PC-3 (cell line): Measurements from ENCODE around the gene NR2F2. TPM values are rescaled to one million over a fixed set of nuclear protein-coding genes. Genes with fewer than 3 reads are reported as not detected.

Experiments used
- ATAC-seq: fragments of 200-7000 bp; cut with Tn5 transposase; 2 replicates; pipeline ENCODE4 v1.9.1; 2020; ENCODE audit warnings: mild to moderate bottlenecking, moderate library complexity
- BruUV-seq: library from RNA; stranded (reverse); fragments of 400-500 nt; replicated peaks from 2 replicates; lab custom pipeline; 2021; lab: Mats Ljungman, UMichigan
- CTCF ChIA-PET: fragments of 300-600 bp; sonication (Branson Sonifier 250); formaldehyde crosslinking; loops from one replicate; lab custom pipeline; 2022; ENCODE audit warnings: antibody characterized with exemption; lab: Charles Lee
- POLR2A ChIA-PET: fragments of 300-600 bp; sonication (Branson Sonifier 250); formaldehyde crosslinking; loops from one replicate; lab custom pipeline; 2022; ENCODE audit warnings: antibody characterized with exemption; ENCODE audit not compliant: unreplicated experiment; lab: Charles Lee
- DNase-seq: peaks from one replicate; pipeline ENCODE4 v3.0.0-alpha.2; 2015
- H2AFZ ChIP-seq: fragments of 300-600 bp; sonication (generic); 2 replicates; pipeline ENCODE4 v1.6.0; 2016; ENCODE audit warnings: antibody characterized with exemption, low read length
- H3F3A ChIP-seq: fragments of 300-600 bp; sonication (generic); one replicate; pipeline ENCODE4 v1.6.0; 2017; ENCODE audit warnings: antibody characterized with exemption, low read length, control low read depth, mild to moderate bottlenecking; ENCODE audit not compliant: unreplicated experiment
- H3K27ac ChIP-seq: fragments of 300-600 bp; sonication (generic); 2 replicates; pipeline ENCODE4 v1.5.1; 2016; ENCODE audit warnings: mild to moderate bottlenecking, low read length
- H3K27me3 ChIP-seq: fragments of 300-600 bp; sonication (generic); 2 replicates; pipeline ENCODE4 v1.6.1; 2016; ENCODE audit warnings: low read length, mixed read lengths
- H3K36me3 ChIP-seq: fragments of 300-600 bp; sonication (generic); 2 replicates; pipeline ENCODE4 v1.6.1; 2016; ENCODE audit warnings: low read depth, mixed run types, low read length, mixed read lengths
- H3K4me1 ChIP-seq: fragments of 300-600 bp; sonication (generic); 2 replicates; pipeline ENCODE4 v1.5.1; 2016; ENCODE audit warnings: low read length; ENCODE audit not compliant: insufficient read depth
- H3K4me2 ChIP-seq: fragments of 300-600 bp; sonication (generic); 2 replicates; pipeline ENCODE4 v1.6.0; 2016; ENCODE audit warnings: low read length
- H3K4me3 ChIP-seq: fragments of 300-600 bp; sonication (generic); 2 replicates; pipeline ENCODE4 v1.5.1; 2016; ENCODE audit warnings: mild to moderate bottlenecking, low read length, mixed read lengths
- H3K79me2 ChIP-seq: fragments of 300-600 bp; sonication (generic); 2 replicates; pipeline ENCODE4 v1.6.1; 2017; ENCODE audit warnings: low read length, mixed read lengths
- H3K9ac ChIP-seq: fragments of 300-600 bp; sonication (generic); 2 replicates; pipeline ENCODE4 v1.6.0; 2016; ENCODE audit warnings: mild to moderate bottlenecking, low read length
- H3K9me2 ChIP-seq: fragments of 300-600 bp; sonication (generic); replicated peaks from 2 replicates; pipeline ENCODE4 v1.6.1; 2016; ENCODE audit warnings: mixed run types, low read length, mixed read lengths
- H3K9me3 ChIP-seq: fragments of 300-600 bp; sonication (generic); 2 replicates; pipeline ENCODE4 v1.6.1; 2016; ENCODE audit warnings: low read length, mixed read lengths
- H4K20me1 ChIP-seq: fragments of 300-600 bp; sonication (generic); 2 replicates; pipeline ENCODE4 v1.6.1; 2016; ENCODE audit warnings: low read length, mixed read lengths
- CTCF ChIP-seq: fragments of 300-600 bp; sonication (generic); conservative IDR thresholded peaks from 2 replicates; pipeline ENCODE4 v1.5.1; 2017; ENCODE audit warnings: antibody characterized with exemption, low read depth, mild to moderate bottlenecking, low read length
- EZH2 ChIP-seq: fragments of 300-600 bp; sonication (generic); IDR thresholded peaks from one replicate; pipeline ENCODE4 v1.6.1; 2017; ENCODE audit warnings: antibody characterized with exemption, mild to moderate bottlenecking, low read length; ENCODE audit not compliant: unreplicated experiment
- EZH2phosphoT487 ChIP-seq: fragments of 300-600 bp; sonication (generic); IDR thresholded peaks from 2 replicates; pipeline ENCODE4 v1.6.1; 2018; ENCODE audit warnings: mild to moderate bottlenecking, antibody characterized with exemption, low read length, borderline replicate concordance
- intact Hi-C: fragments of 100-400 bp; cut with micrococcal nuclease; formaldehyde crosslinking; loops from 2 replicates; pipeline ENCODE4 v1.9.0; 2023
- total RNA-seq: library from RNA; depleted of rRNA; stranded (reverse); fragments of >200 nt; gene quantifications from 2 replicates; pipeline ENCODE4 v1.2.3, GENCODE V29; 2014

NR2F2 gene
- total RNA-seq, 1 experiment from 2014 or later, result 19.6 TPM

- H3K4me3 ChIP-seq, result no peak overlapping the region
- ChIA-PET POLR2A (no interaction called here), CTCF (no interaction called here)
- H3K9ac ChIP-seq, result no peak overlapping the region
- H3K4me1 ChIP-seq, result no peaks in the 10 kb centered on the region
- no TSS peak for BruUV-seq
- H3K27ac ChIP-seq, result no peak overlapping the region
- no peaks in the 10 kb centered on the region for H3K36me3 ChIP-seq
- no peak overlapping the region for H2AFZ ChIP-seq
- H3K9me3 ChIP-seq, result no peaks in the 10 kb centered on the region
- H3F3A ChIP-seq, result no peaks in the 10 kb centered on the region
- no peaks in the 10 kb centered on the region for H3K79me2 ChIP-seq
- intact Hi-C loops, result no loop called here
- no peak overlapping the region for H3K4me2 ChIP-seq
- TF ChIP-seq EZH2phosphoT487, result no peak
- TF ChIP-seq CTCF, result no peak
- no peak for TF ChIP-seq EZH2
- H3K27me3 ChIP-seq, result no peaks in the 10 kb centered on the region
- ATAC-seq (no peak), DNase-seq (no peak)
- no peaks in the 10 kb centered on the region for H3K9me2 ChIP-seq
- no peaks in the 10 kb centered on the region for H4K20me1 ChIP-seq
Measured at GRCh38 chr15:96306321-96306720, 24.2 kb upstream of the NR2F2 start.

- Histone ChIP-seq H3K9me2 (no peaks in the 10 kb centered on the region), H3K4me3 (no peak overlapping the region), H3K9ac (no peak overlapping the region), H3K27ac (no peak overlapping the region), H3K27me3 (no peaks in the 10 kb centered on the region), H3K36me3 (no peaks in the 10 kb centered on the region), H3F3A (no peaks in the 10 kb centered on the region), H2AFZ (no peak overlapping the region), H3K4me2 (no peak overlapping the region), H3K9me3 (no peaks in the 10 kb centered on the region), H4K20me1 (no peaks in the 10 kb centered on the region), H3K4me1 (peaks cover 11% of the 10 kb centered on the region), H3K79me2 (no peaks in the 10 kb centered on the region)
- intact Hi-C loops, result no loop called here
- POLR2A ChIA-PET, result interaction anchor here (0.6 kb wide), 1 partner anchor 49 kb away, joined by 4 read pairs; no protein-coding TSS in a partner anchor
- CTCF ChIA-PET, result no interaction called here
- no peak for DNase-seq
- TF ChIP-seq EZH2 (no peak), EZH2phosphoT487 (no peak), CTCF (no peak)
- BruUV-seq, result no TSS peak
- ATAC-seq, result no peak
Measured at GRCh38 chr15:96307856-96308394, 22.6 kb upstream of the NR2F2 start.

- no peaks in the 10 kb centered on the region for H3K9me2 ChIP-seq
- ChIA-PET CTCF (no interaction called here), POLR2A (no interaction called here)
- H3K9me3 ChIP-seq, result no peaks in the 10 kb centered on the region
- ATAC-seq (no peak), DNase-seq (no peak)
- no peaks in the 10 kb centered on the region for H3K27me3 ChIP-seq
- H3K9ac ChIP-seq, result no peak overlapping the region
- H3K4me3 ChIP-seq, result no peak overlapping the region
- no peaks in the 10 kb centered on the region for H3K36me3 ChIP-seq
- intact Hi-C loops, result no loop called here
- H4K20me1 ChIP-seq, result no peaks in the 10 kb centered on the region
- H3F3A ChIP-seq, result no peaks in the 10 kb centered on the region
- no peak overlapping the region for H2AFZ ChIP-seq
- TF ChIP-seq EZH2phosphoT487 (no peak), CTCF (no peak), EZH2 (no peak)
- no peak overlapping the region for H3K4me2 ChIP-seq
- no peaks in the 10 kb centered on the region for H3K79me2 ChIP-seq
- H3K4me1 ChIP-seq, result peaks cover 16% of the 10 kb centered on the region
- BruUV-seq, result no TSS peak
- no peak overlapping the region for H3K27ac ChIP-seq
Measured at GRCh38 chr15:96309143-96309660, 21.3 kb upstream of the NR2F2 start.
